HepG2 (cell line): ENCODE results near the gene TMEM135. TPM values are rescaled to one million over a fixed set of nuclear protein-coding genes. Genes with fewer than 3 reads are reported as not detected.

Experiments used
- ARID3A ChIP-seq: IDR thresholded peaks from 2 replicates; pipeline ENCODE4 v1.6.1; 2012; ENCODE audit warnings: low read depth, low read length, improper control_type of control experiment
- ATF2 ChIP-seq: sonication (generic); formaldehyde crosslinking; IDR thresholded peaks from 2 replicates; pipeline ENCODE4 v1.4.0; 2020; ENCODE audit warnings: missing genetic modification reagents
- CSRNP1 ChIP-seq: sonication (generic); formaldehyde crosslinking; IDR thresholded peaks from 2 replicates; pipeline ENCODE4 v1.8.1; 2023; ENCODE audit warnings: mild to moderate bottlenecking, missing genetic modification reagents
- JUN ChIP-seq: sonication (generic); formaldehyde crosslinking; IDR thresholded peaks from 2 replicates; pipeline ENCODE4 v1.4.0; 2020; ENCODE audit warnings: mild to moderate bottlenecking, missing genetic modification reagents
- MAFF ChIP-seq: IDR thresholded peaks from 2 replicates; pipeline ENCODE4 v1.6.1; 2011; ENCODE audit warnings: low read depth, low read length, improper control_type of control experiment
- NR2C2 ChIP-seq: sonication (generic); formaldehyde crosslinking; IDR thresholded peaks from 2 replicates; pipeline ENCODE4 v1.4.0; 2020; ENCODE audit warnings: missing genetic modification reagents, mild to moderate bottlenecking, moderate library complexity, borderline replicate concordance
- PAXIP1 ChIP-seq: sonication (generic); formaldehyde crosslinking; conservative IDR thresholded peaks from 2 replicates; pipeline ENCODE4 v1.4.0; 2020; ENCODE audit warnings: mild to moderate bottlenecking, missing genetic modification reagents, moderate library complexity
- POGZ ChIP-seq: sonication (generic); formaldehyde crosslinking; IDR thresholded peaks from 2 replicates; pipeline ENCODE4 v1.4.0; 2020; ENCODE audit warnings: mild to moderate bottlenecking, missing genetic modification reagents
- RXRB ChIP-seq: IDR thresholded peaks from 2 replicates; pipeline ENCODE4 v1.6.1; 2016; ENCODE audit warnings: borderline replicate concordance, missing genetic modification reagents, missing compliant biosample characterization
- SMAD1 ChIP-seq: sonication (generic); formaldehyde crosslinking; IDR thresholded peaks from 2 replicates; pipeline ENCODE4 v1.4.0; 2020; ENCODE audit warnings: missing genetic modification reagents, low read depth, mild to moderate bottlenecking, borderline replicate concordance
- TCF7L2 ChIP-seq: IDR thresholded peaks from 2 replicates; pipeline ENCODE4 v1.6.1; 2011; ENCODE audit warnings: mild to moderate bottlenecking, low read depth, low read length, moderate library complexity
- TFDP2 ChIP-seq: sonication (generic); formaldehyde crosslinking; IDR thresholded peaks from 2 replicates; pipeline ENCODE4 v1.4.0; 2020; ENCODE audit warnings: missing genetic modification reagents
- TGIF2 ChIP-seq: IDR thresholded peaks from 2 replicates; pipeline ENCODE4 v1.6.1; 2016; ENCODE audit warnings: control low read depth, missing compliant biosample characterization
- ZFP36L2 ChIP-seq: sonication (generic); formaldehyde crosslinking; IDR thresholded peaks from 2 replicates; pipeline ENCODE4 v1.4.0; 2020; ENCODE audit warnings: missing genetic modification reagents
- ZFY ChIP-seq: sonication (generic); formaldehyde crosslinking; IDR thresholded peaks from 2 replicates; pipeline ENCODE4 v1.4.0; 2020; ENCODE audit warnings: missing genetic modification reagents
- ZMAT3 ChIP-seq: sonication (generic); formaldehyde crosslinking; conservative IDR thresholded peaks from 2 replicates; pipeline ENCODE4 v1.7.0; 2021; ENCODE audit warnings: missing genetic modification reagents
- ZNF577 ChIP-seq: sonication (generic); formaldehyde crosslinking; IDR thresholded peaks from 2 replicates; pipeline ENCODE4 v1.4.0; 2020; ENCODE audit warnings: mild to moderate bottlenecking, low read depth, missing genetic modification reagents, borderline replicate concordance
- ZNF770 ChIP-seq: sonication (generic); formaldehyde crosslinking; IDR thresholded peaks from 2 replicates; pipeline ENCODE4 v1.5.0; 2020; ENCODE audit warnings: mild to moderate bottlenecking, missing genetic modification reagents
- polyA plus RNA-seq, 8 experiments: library from polyadenylated mRNA; depleted of rRNA in 3 of 8; stranded (reverse) in 7 of 8; unstranded in 1 of 8; fragments of >200 nt; fragmentation: Illumina TruSeq in 4 of 8; extraction: Trizol in 4 of 8; gene quantifications; 2 replicates each; pipeline versions ENCODE4 v1.2.1 to v1.2.3, GENCODE V29; 2011 to 2016; ENCODE audit warnings: low read depth in 4 of 8, missing spikeins in 1 of 8, mixed read lengths in 1 of 8; ENCODE audit not compliant: insufficient read depth in 1 of 8
- total RNA-seq, 5 experiments: library from RNA; depleted of rRNA; stranded (reverse); fragments of >200 nt; fragmentation: Illumina TruSeq; extraction: Trizol; gene quantifications; 2 replicates each; pipeline ENCODE4 v1.2.3, GENCODE V29; 2016; ENCODE audit warnings: low read depth in 1 of 5

Gene TMEM135
- total and polyA plus RNA-seq, 2 of the 13 experiments (the other 11 are each of a cell fraction or from before 2014, with no cell fraction given), result 36.6 to 88.9 TPM

- TF ChIP-seq TCF7L2, result peak; percentile 41; the same call in 1 of the 2 replicates
- TF ChIP-seq ZNF770 (CRISPR knock-in tag), result no peak
- TF ChIP-seq ARID3A, result 0 out of 2 replicates have a peak, but pooled peaks have one; percentile 15
- no peak for TF ChIP-seq JUN
- TF ChIP-seq SMAD1 (CRISPR knock-in tag), result no peak
- TF ChIP-seq CSRNP1 (CRISPR knock-in tag), result no peak
- no peak for TF ChIP-seq ZFY (CRISPR knock-in tag)
- TF ChIP-seq RXRB (CRISPR knock-in tag), result peak; percentile 74; the same call in 1 of the 2 replicates
- no peak for TF ChIP-seq TGIF2
- TF ChIP-seq PAXIP1 (CRISPR knock-in tag), result peak; percentile 53
- TF ChIP-seq ATF2 (CRISPR knock-in tag), result no peak
- TF ChIP-seq NR2C2 (CRISPR knock-in tag), result no peak
- TF ChIP-seq ZMAT3, result no peak
- TF ChIP-seq POGZ (CRISPR knock-in tag), result no peak
- no peak for TF ChIP-seq ZFP36L2 (CRISPR knock-in tag)
- no peak for TF ChIP-seq TFDP2
- TF ChIP-seq ZNF577 (CRISPR knock-in tag), result no peak
- TF ChIP-seq MAFF, result no peak
Measured at GRCh38 chr11:87128372-87128771, 90.6 kb downstream of the TMEM135 start (continued).
